CD4-positive, alpha-beta T cell treated with Interleukin-1 beta for 1 hour (primary cell): Measurements from ENCODE around the gene CHD2.
"Not testable (repeated sequence)": the region's sequence is repeated elsewhere in the genome, so short reads cannot be mapped to it uniquely, and the experiment has no call there.

Experiments
- DNase-seq, 2 donors: peaks; one replicate each; pipeline ENCODE4 v3.0.0-alpha.2; 2020 to 2022

The CHD2 gene

DNA sequence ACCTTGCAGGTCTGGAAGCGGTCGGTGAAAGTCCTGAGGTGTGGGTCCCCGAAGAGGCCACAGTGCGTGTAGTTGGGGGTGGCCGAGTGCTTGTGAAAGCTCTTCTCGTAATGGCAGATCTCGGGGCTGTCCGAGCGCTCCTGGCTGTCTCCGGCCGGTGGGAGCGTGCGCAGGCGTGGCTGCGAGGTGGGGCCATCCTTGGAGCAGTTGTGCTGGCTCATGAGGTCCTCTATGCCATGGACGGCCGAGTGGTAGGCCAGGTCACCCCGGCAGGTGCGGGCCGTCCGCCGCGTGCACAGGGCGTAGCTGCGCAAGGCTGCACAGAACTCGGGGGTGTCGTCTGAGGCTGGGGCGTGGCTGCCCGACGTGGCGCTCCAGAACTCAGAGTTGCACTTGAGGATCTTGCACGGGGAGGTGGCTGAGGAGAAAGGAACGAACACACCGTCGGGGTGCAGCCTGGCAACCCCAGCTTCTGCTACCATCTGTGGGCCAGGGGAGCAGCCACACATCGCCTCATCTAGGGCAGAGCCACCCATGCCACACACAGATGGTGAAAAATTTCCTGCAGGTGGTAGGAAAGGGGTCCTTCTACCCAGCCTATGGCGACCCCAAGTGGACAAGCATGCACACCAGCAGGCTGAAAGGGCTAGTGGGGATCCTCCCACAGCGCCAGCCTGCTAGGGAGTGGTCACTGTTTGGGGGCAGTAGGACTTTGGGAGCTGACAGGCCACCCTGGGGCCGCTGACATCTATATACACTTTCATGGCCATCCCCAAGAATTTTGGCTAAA, 152.2 kb downstream of the CHD2 start:
- DNase-seq = peak in 1 of 2 donors; percentile 26

DNA sequence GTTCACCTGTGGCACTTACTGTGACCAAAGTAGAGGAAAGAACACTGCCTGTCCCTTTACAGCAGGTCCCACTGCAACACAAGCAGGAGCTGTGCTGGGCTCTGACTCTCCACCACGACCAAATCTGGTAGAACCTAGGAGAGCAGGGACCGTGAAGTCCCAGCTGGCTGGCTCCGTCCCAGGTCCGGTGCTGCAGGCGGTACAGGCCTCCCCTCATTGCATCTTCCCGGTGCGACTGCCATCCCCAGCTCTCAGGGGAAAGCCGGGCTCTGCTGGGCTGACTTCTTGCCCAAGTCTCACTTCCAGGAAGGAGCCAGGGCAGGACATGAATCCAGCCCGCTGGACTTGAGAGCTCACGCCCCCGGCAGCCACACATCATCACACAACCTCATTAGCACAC, 155.1 kb downstream of the CHD2 start:
- no peak for DNase-seq

DNA sequence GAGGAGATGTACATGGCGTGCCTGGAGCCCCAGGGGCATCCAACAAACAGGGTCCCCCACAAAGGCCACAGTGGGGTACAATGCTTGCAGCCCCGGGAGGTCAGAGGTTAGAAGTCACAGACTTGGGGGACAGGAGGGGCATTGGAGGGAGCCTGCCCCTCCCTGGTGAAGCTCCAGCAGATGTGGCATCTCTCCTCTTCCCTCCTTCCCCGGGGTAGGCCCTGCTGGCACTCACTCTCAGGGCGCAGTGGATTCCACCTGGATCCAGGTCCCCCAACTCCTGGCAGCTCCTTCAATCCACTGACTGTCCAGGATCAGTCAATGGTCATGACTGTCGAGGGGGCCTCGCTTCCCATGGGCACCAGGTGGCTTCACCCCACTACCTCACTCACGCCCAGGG, 156.7 kb downstream of the CHD2 start:
- no peak for DNase-seq

GRCh38 chr15:93057618-93058017, 157.5 kb downstream of the CHD2 start:
- DNase-seq = no peak

DNA sequence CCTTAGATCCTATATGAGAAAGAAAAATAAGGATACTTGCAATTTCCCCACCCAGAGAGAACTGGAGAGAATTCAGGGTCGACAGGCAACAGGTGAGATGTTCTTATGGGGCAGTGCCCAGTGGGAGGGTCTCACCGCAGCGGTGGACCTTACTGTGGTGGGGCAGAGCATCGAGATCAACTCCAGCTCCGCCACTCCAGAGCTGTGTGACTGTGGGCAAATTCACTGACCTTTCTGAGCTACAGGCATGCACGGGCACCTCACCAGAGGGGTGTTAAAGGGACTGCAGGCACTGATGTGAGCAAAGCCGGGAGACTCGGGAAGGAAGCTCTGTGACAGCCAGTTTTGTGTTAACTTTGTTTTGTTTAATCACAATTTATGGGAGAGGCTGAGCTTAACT, 158.0 kb downstream of the CHD2 start:
- no peak for DNase-seq

GRCh38 chr15:93058904-93059427, 158.8 kb downstream of the CHD2 start:
- no peak for DNase-seq

- no peak for DNase-seq
Observed at GRCh38 chr15:93059442-93059841, 159.3 kb downstream of the CHD2 start.

DNA sequence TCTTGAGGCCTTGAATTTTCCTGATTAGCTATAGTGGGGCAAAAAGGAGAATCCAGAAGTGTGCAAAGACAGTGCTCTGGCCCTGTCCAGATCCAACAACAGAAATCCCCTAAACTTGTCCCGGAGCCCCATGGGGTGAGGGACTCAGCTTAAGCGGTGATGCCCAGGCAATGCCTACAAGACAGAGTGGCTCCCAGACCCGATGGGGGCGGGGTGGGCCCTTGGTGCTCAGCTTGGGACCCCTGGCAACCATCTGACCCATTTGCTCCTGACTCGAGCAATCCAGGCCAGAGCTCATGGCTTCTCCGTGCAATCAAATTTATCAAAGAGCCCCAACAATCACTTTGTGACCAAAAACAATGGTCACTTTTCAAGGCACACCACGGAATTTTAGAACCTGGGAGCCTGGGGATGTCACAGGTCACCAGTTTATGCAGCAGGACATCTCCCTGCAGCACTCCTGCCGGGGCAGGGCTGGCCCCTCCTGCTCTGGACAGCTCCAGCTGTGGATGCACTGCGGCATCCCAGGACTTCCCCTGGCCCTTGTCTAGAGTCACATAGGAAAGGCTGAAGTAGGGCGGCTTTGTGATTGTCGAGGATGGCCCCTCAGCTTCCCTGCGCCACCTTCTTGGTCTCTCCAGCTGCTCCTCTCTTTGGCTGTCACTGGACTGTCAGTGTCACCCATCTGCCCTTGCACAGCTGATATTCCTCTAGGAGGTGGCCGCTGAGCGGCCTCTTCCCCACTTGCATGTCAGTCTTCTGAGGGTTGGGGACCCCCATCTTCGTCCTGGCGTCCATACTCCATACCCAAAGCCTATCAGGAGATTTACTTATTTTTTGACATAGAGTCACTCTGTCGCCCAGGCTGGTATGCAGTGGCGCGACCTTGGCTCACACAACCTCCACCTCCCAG, 160.5 kb downstream of the CHD2 start:
- no peak for DNase-seq

- DNase-seq = not testable (repeated sequence)
Observed at GRCh38 chr15:93062628-93063261, 162.6 kb downstream of the CHD2 start.

GRCh38 chr15:93063262-93063671, 163.1 kb downstream of the CHD2 start:
- no peak for DNase-seq

- no peak for DNase-seq
Observed at GRCh38 chr15:93063796-93064690, 163.9 kb downstream of the CHD2 start.

DNA sequence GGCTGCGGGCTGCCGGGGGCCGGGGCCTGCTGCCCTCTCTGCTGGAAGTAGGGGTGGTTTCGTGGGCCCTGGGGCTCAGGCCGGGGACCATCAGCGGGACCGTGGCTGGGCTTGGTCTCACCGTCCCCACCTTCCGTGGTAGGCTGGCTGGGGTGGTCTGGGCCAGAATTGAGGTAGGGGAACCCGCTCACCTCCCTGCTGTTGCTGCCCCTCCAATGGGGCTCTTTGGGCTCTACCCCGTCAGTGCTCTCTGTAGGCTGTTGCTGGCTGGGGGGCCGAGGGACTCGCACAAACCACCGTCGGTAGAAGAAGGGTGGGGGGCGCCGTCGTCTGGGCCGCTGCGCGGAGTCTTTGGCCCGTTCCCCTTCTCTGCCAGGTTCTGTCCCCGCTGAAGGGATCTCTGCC, 165.5 kb downstream of the CHD2 start:
- DNase-seq = no peak

- DNase-seq = no peak
Observed at GRCh38 chr15:93066224-93066681, 166.1 kb downstream of the CHD2 start.

- no peak for DNase-seq
Observed at GRCh38 chr15:93066834-93067648, 166.9 kb downstream of the CHD2 start.

GRCh38 chr15:93067649-93068085, 167.5 kb downstream of the CHD2 start:
- DNase-seq = no peak

GRCh38 chr15:93068581-93069199, 168.6 kb downstream of the CHD2 start:
- no peak for DNase-seq

DNA sequence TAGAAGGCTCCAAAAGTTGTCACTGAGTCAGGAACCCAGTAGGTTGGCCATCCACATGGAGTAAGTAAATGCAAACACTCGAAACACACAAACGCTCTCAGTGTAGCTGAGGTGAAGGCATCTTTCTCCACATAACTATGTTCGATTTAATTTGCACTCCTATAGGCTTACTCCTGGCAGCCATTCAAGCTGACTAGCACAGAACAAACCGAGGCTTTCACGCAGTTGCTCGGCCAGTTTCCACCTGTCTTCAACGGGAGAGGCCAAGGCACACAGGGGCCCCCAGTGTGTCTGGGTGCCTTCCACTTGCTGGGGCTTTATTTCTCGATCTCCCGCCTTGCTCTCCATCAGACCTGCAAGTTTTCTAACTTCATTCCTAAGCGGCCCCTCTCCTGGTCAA, 170.0 kb downstream of the CHD2 start:
- DNase-seq = no peak

DNA sequence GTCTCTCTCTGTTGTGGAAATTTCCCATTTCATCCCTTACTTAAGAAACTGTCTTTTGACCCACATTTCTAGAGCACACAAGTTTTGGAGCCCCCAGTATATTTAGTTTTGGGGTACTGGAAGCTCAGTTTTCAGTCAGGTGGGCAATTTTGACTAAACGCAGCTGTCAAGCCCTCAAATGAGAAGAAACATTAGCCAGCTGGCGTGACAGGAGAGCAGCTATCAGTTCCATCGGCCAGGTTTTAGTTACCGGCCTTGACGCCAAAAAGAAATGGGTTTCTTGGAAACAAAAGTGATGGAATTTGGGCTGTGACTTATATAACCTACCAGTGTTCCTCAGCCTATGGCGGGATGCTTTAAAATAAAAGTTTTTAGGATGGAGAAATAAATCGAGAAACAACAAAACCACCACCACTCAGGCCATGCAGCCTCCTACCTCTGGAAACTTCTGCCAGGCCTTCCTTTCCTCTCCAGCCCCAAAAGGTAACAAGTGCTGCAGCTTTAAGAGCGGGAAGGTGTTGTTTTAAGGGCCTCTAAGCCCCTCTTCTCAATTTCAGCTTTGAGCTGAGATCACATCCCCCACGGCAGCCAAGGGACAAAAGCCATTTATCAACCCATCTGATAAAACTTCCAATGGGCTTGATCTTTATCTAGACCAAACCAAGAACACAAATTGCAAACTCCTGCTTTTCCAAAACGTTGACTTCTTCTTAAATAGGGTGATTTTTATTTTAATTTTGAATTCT, 170.6 kb downstream of the CHD2 start:
- DNase-seq = no peak

- DNase-seq = no peak
Observed at GRCh38 chr15:93071469-93071936, 171.4 kb downstream of the CHD2 start.

DNA sequence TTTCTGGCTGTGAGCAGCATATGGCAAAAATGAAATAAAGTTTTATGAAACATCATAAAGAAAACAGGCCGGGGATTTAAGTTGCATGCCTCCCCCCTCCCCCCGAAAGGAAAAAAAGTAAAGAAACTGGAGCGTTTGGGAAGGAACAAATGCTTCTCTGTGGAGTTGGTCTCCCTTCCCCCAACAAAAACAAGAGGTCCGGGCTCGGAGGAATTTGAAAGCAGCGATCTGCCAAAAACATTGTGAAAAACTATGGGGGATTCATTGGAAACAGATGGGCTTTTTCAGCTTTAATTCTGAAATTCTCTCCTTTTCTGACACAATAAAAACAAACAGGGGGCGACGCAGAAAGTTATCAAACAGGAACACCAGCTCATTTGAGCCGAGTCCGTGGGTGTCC, 171.9 kb downstream of the CHD2 start:
- DNase-seq = no peak
